Suprapubic skin (tissue), 4 donors: Measurements from ENCODE around the gene DHX34. TPM values are rescaled to one million over a fixed set of nuclear protein-coding genes. Genes with fewer than 3 reads are reported as not detected.

Source experiments
- DNase-seq, 2 donors: peaks; one replicate each; pipeline ENCODE4 v3.0.0-alpha.2; 2019; ENCODE audit warnings: low spot score in 2 of 2
- H3K27ac ChIP-seq: fragments of 200-600 bp; sonication (generic); one replicate; pipeline ENCODE4 v1.5.1; 2019
- H3K27me3 ChIP-seq: fragments of 200-600 bp; sonication (generic); one replicate; pipeline ENCODE4 v1.5.1; 2019
- H3K36me3 ChIP-seq: fragments of 200-600 bp; sonication (generic); one replicate; pipeline ENCODE4 v1.5.1; 2019
- H3K4me1 ChIP-seq: fragments of 200-600 bp; sonication (generic); one replicate; pipeline ENCODE4 v1.5.1; 2019
- H3K4me3 ChIP-seq: fragments of 200-600 bp; sonication (generic); one replicate; pipeline ENCODE4 v1.5.1; 2019; ENCODE audit warnings: mild to moderate bottlenecking
- H3K9me3 ChIP-seq: fragments of 200-600 bp; sonication (generic); one replicate; pipeline ENCODE4 v1.5.1; 2019
- CTCF ChIP-seq, 2 donors: fragments of 200-600 bp in 1 of 2; fragments of 450-650 bp in 1 of 2; sonication (generic) in 1 of 2; IDR thresholded peaks; one replicate each; pipeline ENCODE4 v1.5.1; 2016 to 2019; ENCODE audit warnings: antibody characterized with exemption in 2 of 2, mild to moderate bottlenecking in 1 of 2, moderate library complexity in 1 of 2
- EP300 ChIP-seq: sonication (generic); formaldehyde crosslinking; IDR thresholded peaks from one replicate; pipeline ENCODE4 v1.6.1; 2017; ENCODE audit warnings: antibody characterized with exemption
- POLR2A ChIP-seq, 2 donors: fragments of 450-650 bp; IDR thresholded peaks; one replicate each; pipeline ENCODE4 v1.6.1; 2017; ENCODE audit warnings: antibody characterized with exemption in 2 of 2, mild to moderate bottlenecking in 2 of 2, moderate library complexity in 2 of 2
- POLR2AphosphoS5 ChIP-seq, 3 donors: sonication (generic); formaldehyde crosslinking; IDR thresholded peaks; one replicate each; pipeline ENCODE4 v1.6.1; 2017; ENCODE audit warnings: antibody characterized with exemption in 3 of 3
- WGBS: methylation state at CpG from one replicate; pipeline ENCODE4 v1.1.5; 2018; 5-methylcytosine and 5-hydroxymethylcytosine counted together
- total RNA-seq, 4 donors: library from RNA; depleted of rRNA; stranded (reverse); fragments of >200 nt; gene quantifications; one replicate each; pipeline ENCODE4 v1.1.0, GENCODE V29; 2016

Gene DHX34
- total RNA-seq, 4 donors from 2014 or later = 21.6 to 32.2 (median 25.3) TPM

- peaks cover 99% of the 10 kb centered on the region for H3K36me3 ChIP-seq
- no peaks in the 10 kb centered on the region for H3K9me3 ChIP-seq
- H3K4me1 ChIP-seq = no peaks in the 10 kb centered on the region
- no peak overlapping the region for H3K4me3 ChIP-seq
- H3K27me3 ChIP-seq = no peaks in the 10 kb centered on the region
- DNase-seq = no peak
- H3K27ac ChIP-seq = no peak overlapping the region
- 88% methylated on average over 21 of the region's 33 CpGs for WGBS
- TF ChIP-seq POLR2AphosphoS5 (IDR thresholded peaks at IDR 0.05) = no peak
- TF ChIP-seq EP300 = no peak
- TF ChIP-seq CTCF (IDR thresholded peaks at IDR 0.05) = no peak
- TF ChIP-seq POLR2A (IDR thresholded peaks at IDR 0.05) = no peak
Measured at GRCh38 chr19:47373246-47374240, 24.4 kb downstream of the DHX34 start.

- no peaks in the 10 kb centered on the region for H3K4me1 ChIP-seq
- no peak overlapping the region for H3K4me3 ChIP-seq
- no peaks in the 10 kb centered on the region for H3K27me3 ChIP-seq
- no peak overlapping the region for H3K27ac ChIP-seq
- TF ChIP-seq POLR2AphosphoS5 (IDR thresholded peaks at IDR 0.05) (no peak), EP300 (no peak), POLR2A (IDR thresholded peaks at IDR 0.05) (no peak), CTCF (IDR thresholded peaks at IDR 0.05) (no peak)
- 97% methylated on average over 17 of the region's 30 CpGs for WGBS
- no peaks in the 10 kb centered on the region for H3K9me3 ChIP-seq
- peaks cover 99% of the 10 kb centered on the region for H3K36me3 ChIP-seq
- DNase-seq = no peak
Measured at GRCh38 chr19:47374876-47375693, 26.0 kb downstream of the DHX34 start.

GRCh38 chr19:47375694-47376588, 26.8 kb downstream of the DHX34 start:
- TF ChIP-seq EP300 (no peak), POLR2A (IDR thresholded peaks at IDR 0.05) (no peak), CTCF (IDR thresholded peaks at IDR 0.05) (no peak), POLR2AphosphoS5 (IDR thresholded peaks at IDR 0.05) (no peak)
- peaks cover 99% of the 10 kb centered on the region for H3K36me3 ChIP-seq
- H3K4me3 ChIP-seq = no peak overlapping the region
- no peaks in the 10 kb centered on the region for H3K27me3 ChIP-seq
- H3K9me3 ChIP-seq = no peaks in the 10 kb centered on the region
- H3K27ac ChIP-seq = no peak overlapping the region
- DNase-seq = no peak
- H3K4me1 ChIP-seq = no peaks in the 10 kb centered on the region
- WGBS = 99% methylated on average over 13 of the region's 30 CpGs

GRCh38 chr19:47376589-47377144, 27.6 kb downstream of the DHX34 start:
- Histone ChIP-seq H3K36me3 (peaks cover 99% of the 10 kb centered on the region), H3K27me3 (no peaks in the 10 kb centered on the region), H3K4me1 (no peaks in the 10 kb centered on the region), H3K4me3 (no peak overlapping the region), H3K9me3 (no peaks in the 10 kb centered on the region), H3K27ac (no peak overlapping the region)
- no peak for DNase-seq
- 95% methylated on average over 16 of the region's 16 CpGs for WGBS
- TF ChIP-seq EP300 = no peak
- TF ChIP-seq POLR2A (IDR thresholded peaks at IDR 0.05) = no peak
- TF ChIP-seq CTCF (IDR thresholded peaks at IDR 0.05) = no peak
- no peak for TF ChIP-seq POLR2AphosphoS5 (IDR thresholded peaks at IDR 0.05)
